Measurements from ENCODE around the gene WFIKKN2. TPM values are rescaled to one million over a fixed set of nuclear protein-coding genes. Genes with fewer than 3 reads are reported as not detected.

Gene WFIKKN2
- total and polyA plus RNA-seq, 2 donors (not counting 1 experiment from before 2014, with no cell fraction given), result 0.02 to 0.33 TPM

DNA sequence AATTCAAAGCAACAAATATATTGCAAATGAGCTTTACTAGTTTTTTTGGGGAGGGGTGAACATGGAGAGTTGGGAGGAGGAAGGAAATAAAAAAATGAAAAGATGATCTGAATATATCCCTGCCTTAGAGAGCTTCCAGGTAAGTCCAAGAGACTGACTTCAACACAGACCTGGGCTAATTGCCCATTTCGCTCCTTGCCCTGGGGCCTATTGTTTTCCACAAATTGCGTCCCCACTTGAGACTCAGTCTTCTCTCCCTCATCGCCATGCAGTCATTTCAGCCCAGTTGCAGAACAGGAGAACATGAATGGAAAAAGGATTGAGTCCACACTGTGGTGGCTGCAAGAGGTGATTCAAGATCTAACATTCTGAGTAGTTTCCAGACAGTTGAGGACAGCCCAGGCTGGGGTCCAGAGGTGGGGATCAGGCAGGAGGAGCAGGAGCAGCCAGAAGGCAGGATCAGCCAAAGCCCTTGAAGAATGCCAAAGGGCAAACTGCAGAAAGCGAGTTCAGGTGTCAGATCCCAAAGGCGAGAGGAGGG is 52.4 kb downstream of the WFIKKN2 start:
- H4K20me1 ChIP-seq (ENCODE audit: control insufficient read depth, extremely low read depth, insufficient read depth, low read length), result no peaks in the 10 kb centered on the region
- H3K27ac ChIP-seq (ENCODE audit: insufficient read depth, low read length), result no peak overlapping the region
- no peak overlapping the region for H3K4me3 ChIP-seq (replicated peaks in 1 of 4; ENCODE audit: control extremely low read depth in 1 of 4, insufficient read depth in 1 of 4, low read depth in 3 of 4, low read length in 4 of 4)
- H3K4me1 ChIP-seq (ENCODE audit: control insufficient read depth, extremely low read depth, insufficient read depth, low read length), result no peaks in the 10 kb centered on the region
- no peaks in the 10 kb centered on the region for H3K79me2 ChIP-seq (ENCODE audit: control insufficient read depth, insufficient read depth, low read length)
- H3K4me2 ChIP-seq (ENCODE audit: extremely low read depth, insufficient read depth, low read length), result no peak overlapping the region
- no peak for TF ChIP-seq EZH2 (IDR thresholded peaks at IDR 0.05; ENCODE audit: low read length, missing control alignments)
- H2AFZ ChIP-seq (ENCODE audit: low read length), result no peak overlapping the region
- peaks cover 10% of the 10 kb centered on the region for H3K27me3 ChIP-seq (ENCODE audit: control insufficient read depth, insufficient read depth, low read length)
- H3K9me3 ChIP-seq (ENCODE audit: control insufficient read depth, insufficient read depth, low read depth, low read length), result no peaks in the 10 kb centered on the region
- no peak for DNase-seq (ENCODE audit: low read depth in 2 of 2)
- no peaks in the 10 kb centered on the region for H3K36me3 ChIP-seq (ENCODE audit: control insufficient read depth, insufficient read depth, low read length)
- H3K9ac ChIP-seq (ENCODE audit: insufficient read depth, low read length), result no peak overlapping the region

DNA sequence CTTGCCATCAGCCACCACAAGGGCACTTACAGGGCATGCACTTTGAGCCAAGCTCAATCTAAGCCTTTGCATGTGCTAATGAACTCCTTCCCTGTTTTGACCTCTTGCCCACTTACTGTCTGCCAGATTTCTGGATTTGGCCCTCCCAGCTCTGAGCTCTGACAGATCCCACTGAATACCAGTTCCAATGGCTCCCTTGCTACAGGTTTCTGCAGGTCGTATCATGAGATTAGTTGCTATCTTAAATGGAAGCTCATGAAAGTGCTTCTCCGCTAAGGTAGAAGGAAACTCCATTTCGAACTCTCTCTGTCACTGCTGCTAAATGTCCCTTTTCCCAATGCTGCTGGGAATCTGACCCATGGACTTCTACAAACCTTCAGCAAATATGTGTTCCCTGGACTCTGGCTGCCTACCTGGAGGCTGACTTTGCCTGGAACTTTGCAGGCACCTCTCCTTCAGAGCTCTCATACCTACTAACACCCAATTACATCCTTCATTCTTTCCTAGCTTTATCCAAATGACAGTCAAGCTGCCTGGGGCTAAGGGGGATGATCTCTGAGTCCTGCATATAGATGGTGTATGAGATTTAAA is 54.2 kb downstream of the WFIKKN2 start:
- no peak for DNase-seq (ENCODE audit: low read depth in 2 of 2)
- no peaks in the 10 kb centered on the region for H3K9me3 ChIP-seq (ENCODE audit: control insufficient read depth, insufficient read depth, low read depth, low read length)
- no peak overlapping the region for H3K4me2 ChIP-seq (ENCODE audit: extremely low read depth, insufficient read depth, low read length)
- H3K4me1 ChIP-seq (ENCODE audit: control insufficient read depth, extremely low read depth, insufficient read depth, low read length), result no peaks in the 10 kb centered on the region
- H4K20me1 ChIP-seq (ENCODE audit: control insufficient read depth, extremely low read depth, insufficient read depth, low read length), result no peaks in the 10 kb centered on the region
- peaks cover 5% of the 10 kb centered on the region for H3K27me3 ChIP-seq (ENCODE audit: control insufficient read depth, insufficient read depth, low read length)
- no peak overlapping the region for H3K27ac ChIP-seq (ENCODE audit: insufficient read depth, low read length)
- no peak overlapping the region for H2AFZ ChIP-seq (ENCODE audit: low read length)
- TF ChIP-seq EZH2 (IDR thresholded peaks at IDR 0.05; ENCODE audit: low read length, missing control alignments), result no peak
- TF ChIP-seq, protein P1, sequence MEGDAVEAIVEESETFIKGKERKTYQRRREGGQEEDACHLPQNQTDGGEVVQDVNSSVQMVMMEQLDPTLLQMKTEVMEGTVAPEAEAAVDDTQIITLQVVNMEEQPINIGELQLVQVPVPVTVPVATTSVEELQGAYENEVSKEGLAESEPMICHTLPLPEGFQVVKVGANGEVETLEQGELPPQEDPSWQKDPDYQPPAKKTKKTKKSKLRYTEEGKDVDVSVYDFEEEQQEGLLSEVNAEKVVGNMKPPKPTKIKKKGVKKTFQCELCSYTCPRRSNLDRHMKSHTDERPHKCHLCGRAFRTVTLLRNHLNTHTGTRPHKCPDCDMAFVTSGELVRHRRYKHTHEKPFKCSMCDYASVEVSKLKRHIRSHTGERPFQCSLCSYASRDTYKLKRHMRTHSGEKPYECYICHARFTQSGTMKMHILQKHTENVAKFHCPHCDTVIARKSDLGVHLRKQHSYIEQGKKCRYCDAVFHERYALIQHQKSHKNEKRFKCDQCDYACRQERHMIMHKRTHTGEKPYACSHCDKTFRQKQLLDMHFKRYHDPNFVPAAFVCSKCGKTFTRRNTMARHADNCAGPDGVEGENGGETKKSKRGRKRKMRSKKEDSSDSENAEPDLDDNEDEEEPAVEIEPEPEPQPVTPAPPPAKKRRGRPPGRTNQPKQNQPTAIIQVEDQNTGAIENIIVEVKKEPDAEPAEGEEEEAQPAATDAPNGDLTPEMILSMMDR (conservative IDR thresholded peaks at IDR 0.05 in 1 of 2, IDR thresholded peaks at IDR 0.05 in 1 of 2; ENCODE audit: low read depth in 1 of 2, low read length in 2 of 2), result no peak
- H3K9ac ChIP-seq (ENCODE audit: insufficient read depth, low read length), result no peak overlapping the region
- no peaks in the 10 kb centered on the region for H3K36me3 ChIP-seq (ENCODE audit: control insufficient read depth, insufficient read depth, low read length)
- H3K79me2 ChIP-seq (ENCODE audit: control insufficient read depth, insufficient read depth, low read length), result no peaks in the 10 kb centered on the region
- no peak overlapping the region for H3K4me3 ChIP-seq (replicated peaks in 1 of 4; ENCODE audit: control extremely low read depth in 1 of 4, insufficient read depth in 1 of 4, low read depth in 3 of 4, low read length in 4 of 4)

DNA sequence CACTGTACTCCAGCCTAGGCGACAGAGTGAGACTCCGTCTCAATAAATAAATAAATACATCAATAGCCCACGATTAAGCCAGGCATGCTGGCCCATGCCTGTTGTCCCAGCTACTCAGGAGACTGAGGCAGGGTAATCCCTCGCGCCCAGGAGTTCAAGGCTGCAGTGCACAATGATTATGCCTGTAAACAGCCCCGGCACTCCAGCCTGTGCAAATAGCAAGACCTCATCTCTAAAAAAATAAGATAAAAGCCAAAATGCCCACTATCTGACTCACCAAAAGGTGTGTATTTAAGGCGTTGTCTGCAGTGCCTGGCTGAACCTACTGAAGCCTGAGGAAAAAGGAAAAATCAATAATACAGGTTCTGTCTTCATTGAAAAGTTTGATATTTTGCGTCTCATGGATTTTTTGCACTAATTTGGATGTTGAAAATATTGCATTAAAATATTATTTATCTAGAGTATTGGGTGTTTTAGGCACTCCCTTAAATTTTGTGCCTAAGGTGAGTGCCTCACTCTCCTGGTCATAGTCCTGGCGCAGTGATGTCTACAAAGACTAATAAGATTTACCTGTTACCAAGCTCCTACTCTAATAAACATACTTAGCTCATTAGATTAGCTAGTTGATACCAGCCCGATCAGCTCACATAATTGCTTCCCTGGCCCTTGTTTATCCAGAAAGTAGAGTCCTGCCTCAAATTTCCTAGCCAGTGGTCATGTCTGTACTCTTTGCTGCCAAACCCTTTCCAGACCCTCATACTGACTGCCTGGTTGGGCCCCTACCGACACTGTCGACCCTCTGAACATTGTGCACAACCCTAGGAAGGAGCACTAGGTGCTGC is 55.5 kb downstream of the WFIKKN2 start:
- H3K9me3 ChIP-seq (ENCODE audit: control insufficient read depth, insufficient read depth, low read depth, low read length), result no peaks in the 10 kb centered on the region
- H3K36me3 ChIP-seq (ENCODE audit: control insufficient read depth, insufficient read depth, low read length), result no peaks in the 10 kb centered on the region
- no peaks in the 10 kb centered on the region for H3K4me1 ChIP-seq (ENCODE audit: control insufficient read depth, extremely low read depth, insufficient read depth, low read length)
- no peaks in the 10 kb centered on the region for H3K79me2 ChIP-seq (ENCODE audit: control insufficient read depth, insufficient read depth, low read length)
- no peak overlapping the region for H3K4me3 ChIP-seq (replicated peaks in 1 of 4; ENCODE audit: control extremely low read depth in 1 of 4, insufficient read depth in 1 of 4, low read depth in 3 of 4, low read length in 4 of 4)
- no peak for TF ChIP-seq EZH2 (IDR thresholded peaks at IDR 0.05; ENCODE audit: low read length, missing control alignments)
- TF ChIP-seq, protein P1 (conservative IDR thresholded peaks at IDR 0.05 in 1 of 2, IDR thresholded peaks at IDR 0.05 in 1 of 2; ENCODE audit: low read depth in 1 of 2, low read length in 2 of 2), result no peak
- H2AFZ ChIP-seq (ENCODE audit: low read length), result no peak overlapping the region
- H4K20me1 ChIP-seq (ENCODE audit: control insufficient read depth, extremely low read depth, insufficient read depth, low read length), result no peaks in the 10 kb centered on the region
- peaks cover 5% of the 10 kb centered on the region for H3K27me3 ChIP-seq (ENCODE audit: control insufficient read depth, insufficient read depth, low read length)
- H3K9ac ChIP-seq (ENCODE audit: insufficient read depth, low read length), result no peak overlapping the region
- DNase-seq (ENCODE audit: low read depth in 2 of 2), result no peak
- no peak overlapping the region for H3K27ac ChIP-seq (ENCODE audit: insufficient read depth, low read length)
- no peak overlapping the region for H3K4me2 ChIP-seq (ENCODE audit: extremely low read depth, insufficient read depth, low read length)
